Muscle of back (tissue), 11 donors: ENCODE data around the gene MAFB. TPM values are rescaled to one million over a fixed set of nuclear protein-coding genes. Genes with fewer than 3 reads are reported as not detected.

Experiments used
- DNase-seq, 3 donors: peaks; one replicate each; pipeline versions ENCODE4 v3.0.0 to v3.0.0-alpha.2; 2013
- polyA plus RNA-seq, 10 donors: library from polyadenylated mRNA; unstranded; fragments of 120-200 nt; gene quantifications; one replicate each; pipeline ENCODE4 v1.2.1, GENCODE V29; 2013; ENCODE audit not compliant: insufficient read length in 10 of 10

The MAFB gene
- polyA plus RNA-seq, 10 donors, result 7.4 to 18.3 (median 10.3) TPM

DNA sequence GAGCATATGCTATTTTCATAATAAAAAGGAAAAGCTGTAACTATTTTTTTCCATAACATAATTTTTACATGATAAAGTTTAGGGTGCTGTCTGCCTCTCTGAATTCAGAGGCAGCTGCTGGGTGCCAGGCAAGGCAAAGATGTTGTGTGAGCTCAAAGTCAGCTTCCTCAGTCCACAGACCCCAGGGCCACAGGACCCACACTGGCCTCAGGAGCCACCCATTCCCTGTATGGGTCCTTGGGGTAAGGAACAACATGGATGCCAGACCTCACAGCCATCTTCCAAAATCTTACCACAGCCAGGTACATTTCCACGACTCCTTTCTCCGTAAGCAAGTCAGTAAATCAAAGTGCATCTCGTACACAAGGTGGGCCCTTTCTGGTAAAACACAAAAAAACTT lies 16.4 kb upstream of the MAFB start:
- DNase-seq, result no peak

DNA sequence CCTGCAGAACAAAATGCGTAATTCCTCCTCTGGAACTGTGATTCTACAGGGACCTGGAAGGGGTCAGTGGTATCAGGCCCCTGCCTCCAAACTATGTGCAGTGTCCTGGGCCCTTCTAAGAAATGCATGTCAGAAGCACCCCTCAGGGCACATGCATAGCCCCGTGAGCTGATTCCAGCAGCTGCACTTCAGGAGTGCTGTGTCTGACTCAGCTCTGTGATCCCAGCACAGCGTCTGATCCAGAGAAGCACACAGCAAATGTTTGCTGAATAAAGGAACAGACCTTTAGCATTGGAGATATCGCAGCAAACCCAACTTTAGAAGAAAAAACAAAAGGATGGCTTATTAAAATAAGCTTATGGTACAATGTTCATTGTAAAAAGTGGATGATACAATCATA lies 15.8 kb upstream of the MAFB start:
- no peak for DNase-seq

DNA sequence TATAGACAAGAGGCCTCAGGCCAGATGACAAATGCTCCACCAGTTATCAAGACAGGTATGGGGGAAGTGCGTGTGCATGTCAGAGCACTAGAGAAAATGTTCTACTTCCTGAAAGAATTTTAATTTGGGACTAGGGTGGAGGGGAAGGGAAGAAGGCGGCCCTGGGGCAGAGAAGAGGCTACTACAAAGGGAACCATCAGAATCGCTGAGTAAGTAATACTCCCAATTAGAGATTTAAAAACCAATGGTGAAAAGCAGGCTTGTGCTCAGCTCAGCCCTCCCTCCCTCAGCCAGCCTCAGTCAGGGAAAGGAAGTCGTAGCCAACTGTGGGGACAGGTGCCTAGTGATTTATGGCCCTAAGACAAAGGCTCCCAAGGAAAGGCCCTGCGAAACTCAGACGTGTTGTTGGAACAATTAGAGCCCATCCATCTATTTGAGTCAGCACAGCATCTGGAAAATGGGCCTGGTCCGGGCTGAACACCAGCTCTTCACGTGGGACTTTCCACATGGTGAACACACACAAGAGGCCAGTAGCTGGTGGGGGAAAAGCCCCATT lies 15.0 kb upstream of the MAFB start:
- DNase-seq, result no peak

DNA sequence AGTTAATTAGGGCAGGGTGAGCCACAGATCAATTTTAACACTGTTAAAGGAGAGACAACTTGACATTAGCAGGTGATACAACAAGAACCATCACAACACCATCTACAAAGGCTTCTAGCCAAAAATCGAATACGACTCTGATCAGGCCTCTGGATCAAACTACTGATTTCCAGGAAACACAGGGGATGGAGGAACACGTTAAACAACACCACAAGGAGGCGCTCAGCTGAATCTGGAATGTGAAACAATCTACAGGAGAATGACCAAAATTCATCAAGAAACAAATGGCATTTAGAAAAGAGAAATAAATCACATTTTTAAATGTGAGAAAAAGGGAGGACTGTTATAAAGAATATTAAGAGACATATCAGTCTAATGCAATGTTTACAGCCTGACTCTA lies 13.5 kb upstream of the MAFB start:
- no peak for DNase-seq

DNA sequence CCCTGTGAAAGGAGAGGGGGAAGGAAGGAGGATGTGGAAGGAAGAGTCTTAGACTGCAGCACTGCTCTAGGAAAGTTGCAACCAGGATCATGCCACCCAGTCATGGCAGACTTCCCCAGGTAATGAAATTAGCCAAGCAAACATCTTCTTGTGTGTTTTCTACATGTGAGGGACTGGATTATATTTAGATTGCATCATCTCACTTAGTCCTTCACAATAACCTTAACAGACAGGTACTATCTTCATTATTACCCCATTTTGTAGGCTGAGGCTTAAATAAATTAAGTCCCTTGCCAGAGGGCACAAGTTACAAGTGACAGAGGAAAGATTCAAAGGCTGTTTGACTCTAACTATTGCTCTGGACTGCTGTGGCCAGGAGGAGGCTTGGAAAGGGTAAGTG lies 9.7 kb upstream of the MAFB start:
- DNase-seq, result no peak

DNA sequence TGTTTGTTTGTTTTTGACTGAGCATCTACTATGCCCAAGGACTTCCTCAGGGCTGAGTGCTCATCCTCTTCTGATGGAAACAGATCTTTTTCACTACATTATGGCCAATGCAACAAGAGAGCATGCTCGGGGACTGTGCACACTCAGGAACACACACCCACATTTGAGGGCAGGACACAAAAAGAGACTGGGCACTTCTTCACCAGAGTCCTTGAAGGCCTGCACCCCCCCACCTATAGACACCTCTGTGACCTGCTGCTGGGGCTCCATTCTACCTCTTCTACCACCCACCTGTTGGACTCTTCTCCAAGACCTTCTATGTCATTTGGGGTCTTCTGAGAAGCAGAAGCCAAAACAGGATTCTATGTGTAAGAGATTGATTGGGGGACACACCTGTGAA lies 9.2 kb upstream of the MAFB start:
- DNase-seq, result no peak

DNA sequence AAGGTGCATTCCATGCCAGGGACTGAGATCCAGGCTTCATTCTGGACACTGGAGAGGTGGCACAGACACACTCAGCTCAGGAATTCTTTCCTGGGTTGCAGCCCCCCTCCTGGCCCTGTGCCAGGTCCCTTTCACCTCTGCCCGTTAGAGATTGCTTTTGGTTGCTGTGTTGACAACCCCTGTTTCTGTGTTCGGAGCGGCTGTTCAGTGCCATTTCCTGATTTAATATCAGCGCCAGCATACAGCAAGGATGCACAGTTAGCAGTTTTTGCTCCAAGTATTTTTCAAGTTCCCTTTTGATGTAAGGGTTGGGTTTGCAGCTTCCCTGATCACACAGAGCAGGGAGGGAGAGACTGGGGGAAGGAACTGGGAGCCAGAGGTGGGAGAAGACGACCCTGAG lies 8.5 kb upstream of the MAFB start:
- no peak for DNase-seq

DNA sequence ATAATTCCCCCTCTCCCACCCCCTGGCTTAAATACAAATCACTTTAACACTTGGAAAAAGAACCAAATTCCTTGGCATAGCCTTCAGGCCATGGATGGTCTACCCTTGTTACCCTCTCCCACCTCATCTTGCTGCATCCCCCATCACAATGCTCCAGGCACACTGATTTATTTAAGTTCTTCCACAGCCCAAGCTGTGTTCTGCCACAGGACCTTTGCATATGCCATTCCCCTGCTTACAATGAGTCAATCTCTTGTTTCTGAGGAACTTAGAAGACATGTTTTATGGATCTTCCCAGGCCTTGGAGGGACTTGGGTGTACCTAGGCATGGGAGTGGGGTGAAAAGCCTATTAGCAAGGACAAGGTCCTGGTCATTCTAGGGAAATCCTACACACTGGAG lies 6.2 kb upstream of the MAFB start:
- no peak for DNase-seq

DNA sequence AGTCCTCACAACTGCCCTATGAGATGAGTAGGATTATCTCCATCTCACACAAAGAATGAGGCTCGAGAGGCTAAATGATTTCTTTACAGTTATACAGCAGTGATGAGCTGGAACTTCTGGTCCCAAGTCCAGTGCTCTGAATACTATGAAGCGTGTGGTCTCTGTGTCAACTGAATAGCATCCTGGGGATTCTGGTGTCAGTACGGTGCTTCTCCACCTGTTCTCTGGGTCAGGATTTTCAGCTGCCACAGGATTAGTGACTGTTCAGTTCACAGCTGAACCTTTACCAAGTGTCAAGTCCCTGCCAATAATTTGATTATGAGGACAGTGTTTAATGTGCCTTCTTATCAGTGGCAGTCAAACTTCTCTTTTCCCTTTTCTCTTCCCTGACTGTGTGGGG lies 5.2 kb upstream of the MAFB start:
- DNase-seq, result no peak

DNA sequence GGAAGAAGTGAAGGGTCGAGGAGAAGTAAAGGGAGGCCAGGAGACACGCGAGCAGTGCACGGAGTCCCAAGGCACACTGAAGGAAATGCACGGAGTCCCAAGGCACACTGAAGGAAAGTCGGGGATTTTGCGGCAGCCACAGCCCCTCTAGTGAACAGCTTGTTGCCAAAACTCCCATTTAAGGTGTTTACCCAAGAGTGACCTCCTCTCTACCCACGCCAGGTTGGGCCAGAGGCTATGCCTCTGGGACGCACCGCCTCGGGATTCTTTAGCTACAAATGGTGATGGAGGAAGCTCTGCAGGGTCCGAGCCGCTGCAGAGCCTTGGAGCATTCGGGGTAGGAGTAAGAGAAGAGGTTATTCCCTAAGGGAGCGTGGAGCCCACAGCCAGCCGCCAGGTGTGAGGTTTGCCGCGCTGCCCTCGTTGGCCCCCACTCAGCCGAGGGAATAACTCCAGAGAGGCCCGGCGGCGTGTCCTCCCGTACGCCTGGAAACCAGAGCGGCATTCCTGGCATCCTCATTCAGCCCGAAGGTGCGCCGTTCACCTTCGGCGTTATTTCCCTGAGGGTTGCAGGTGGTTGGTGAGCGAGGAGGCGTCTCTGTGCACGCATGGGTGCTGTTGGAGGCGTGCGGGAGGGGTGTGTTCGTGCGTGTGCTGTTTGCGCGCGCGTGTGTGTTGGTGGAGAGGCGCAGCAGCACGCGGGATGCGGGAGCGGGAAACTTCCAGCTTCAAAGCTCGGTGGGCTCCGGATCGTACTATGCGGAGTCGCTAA lies 3.4 kb upstream of the MAFB start:
- peak in 1 of 3 donors; percentile 25 for DNase-seq

DNA sequence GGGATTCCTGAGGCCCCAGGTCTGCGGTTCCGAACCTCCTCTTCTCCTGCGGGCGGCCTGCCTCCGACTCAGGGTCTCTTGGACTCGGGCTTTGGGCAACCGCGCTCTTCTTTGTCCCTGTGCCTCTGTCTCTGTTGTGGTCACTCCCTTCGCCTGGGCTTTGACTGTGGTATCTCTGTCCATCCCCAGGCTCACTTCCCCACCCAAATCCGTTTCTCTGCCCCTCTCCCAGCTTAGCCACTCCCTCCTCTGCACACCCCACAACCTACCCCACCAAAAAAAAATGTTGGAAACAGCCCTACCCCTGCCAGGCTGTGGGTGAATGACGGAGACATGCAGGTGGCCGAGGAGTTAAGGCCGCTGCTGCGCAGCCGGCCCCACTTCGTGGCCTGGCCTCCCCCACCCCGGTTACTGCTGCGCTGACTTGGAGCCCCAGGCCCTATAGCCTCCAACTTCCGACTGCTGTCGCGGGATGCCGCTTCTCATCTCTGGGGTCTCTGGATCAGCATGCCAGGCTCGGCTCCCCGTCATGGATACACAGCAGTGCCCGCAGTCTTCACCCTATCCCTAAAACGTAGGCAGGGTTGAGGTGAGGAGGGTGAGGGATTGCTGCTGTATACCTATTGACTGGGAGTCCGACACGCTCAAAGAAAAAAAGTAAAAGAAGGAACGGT lies 2.7 kb upstream of the MAFB start:
- no peak for DNase-seq

DNA sequence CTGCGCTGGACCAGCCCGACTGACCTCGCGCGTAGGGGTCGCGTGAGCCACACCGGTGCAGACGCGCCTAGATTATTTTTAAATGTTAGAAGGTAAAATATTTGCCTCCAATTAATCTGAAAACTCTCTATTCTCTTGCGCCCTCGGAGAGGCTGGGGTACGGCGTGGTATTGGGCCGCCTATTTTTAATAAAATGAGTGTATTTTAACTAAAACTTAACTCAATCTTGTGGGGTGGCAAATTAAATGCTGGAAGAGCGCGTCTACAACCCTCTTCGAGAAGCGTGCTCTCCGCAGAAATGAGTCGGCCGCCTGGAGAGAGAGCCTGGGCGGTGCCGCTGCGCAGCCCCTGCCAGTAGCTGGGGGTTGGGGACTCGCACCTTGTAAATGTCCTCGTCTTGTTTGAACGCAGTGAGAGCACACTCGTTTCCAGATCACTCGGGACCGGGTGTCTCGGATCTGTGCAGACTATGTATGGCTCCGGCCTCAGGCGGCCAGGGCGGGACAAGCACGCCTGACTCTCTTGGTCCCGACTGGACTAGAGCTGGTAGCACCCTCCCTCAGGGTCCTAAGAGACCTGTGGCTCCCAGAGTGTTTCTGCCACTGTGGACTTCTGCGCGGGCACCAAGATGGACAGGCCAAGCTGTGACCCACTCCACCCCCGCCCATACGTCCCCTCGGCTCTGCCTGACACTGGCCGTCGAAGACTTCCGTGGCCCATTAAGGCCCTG lies 2.0 kb upstream of the MAFB start:
- peak in 1 of 3 donors; percentile 37 for DNase-seq

DNA sequence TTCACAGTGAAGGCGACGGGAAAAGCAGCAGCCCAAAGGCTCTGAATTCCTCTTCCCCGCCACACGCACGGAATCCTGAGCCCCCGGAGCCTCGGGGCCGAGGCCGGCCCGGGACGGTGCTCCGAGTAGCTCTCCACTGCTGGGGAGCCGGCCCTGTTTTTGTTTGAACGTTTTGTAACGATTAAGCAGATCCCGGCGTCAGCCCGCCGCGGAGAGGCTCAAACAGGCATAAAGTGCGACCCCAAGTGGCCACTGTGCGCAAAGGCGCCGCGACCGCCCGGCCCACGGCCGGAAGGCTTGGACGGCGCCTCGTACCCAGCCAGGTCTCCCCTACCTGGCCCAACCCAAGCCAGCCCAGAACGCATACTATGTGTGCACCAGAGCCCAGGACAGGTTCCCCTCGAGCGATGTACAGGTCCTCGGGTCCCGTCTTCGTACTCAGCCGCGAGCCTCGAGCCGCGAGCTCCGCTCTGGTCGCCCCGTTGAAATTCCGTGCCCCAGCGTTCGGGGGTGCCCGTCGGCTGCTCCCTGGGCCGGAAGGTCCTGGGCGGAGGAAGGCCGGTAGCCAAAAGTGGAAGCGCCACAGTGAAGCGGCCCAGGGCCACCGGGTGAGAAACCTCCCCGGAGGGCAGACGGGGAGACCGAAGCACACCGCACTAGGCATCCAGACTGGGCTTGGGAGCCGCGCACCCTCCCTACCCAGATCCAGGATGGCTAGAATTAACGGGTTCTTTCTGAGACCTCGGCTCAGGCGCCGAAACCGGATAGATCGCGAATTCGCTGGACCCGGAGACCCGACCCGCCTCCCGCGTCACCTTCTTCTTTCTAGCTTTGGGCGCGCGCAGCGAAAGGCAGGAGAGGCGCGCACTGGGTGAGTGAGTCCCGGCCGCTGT lies 1.2 kb upstream of the MAFB start:
- peak; percentile 91 to 96 (median 93) for DNase-seq

DNA sequence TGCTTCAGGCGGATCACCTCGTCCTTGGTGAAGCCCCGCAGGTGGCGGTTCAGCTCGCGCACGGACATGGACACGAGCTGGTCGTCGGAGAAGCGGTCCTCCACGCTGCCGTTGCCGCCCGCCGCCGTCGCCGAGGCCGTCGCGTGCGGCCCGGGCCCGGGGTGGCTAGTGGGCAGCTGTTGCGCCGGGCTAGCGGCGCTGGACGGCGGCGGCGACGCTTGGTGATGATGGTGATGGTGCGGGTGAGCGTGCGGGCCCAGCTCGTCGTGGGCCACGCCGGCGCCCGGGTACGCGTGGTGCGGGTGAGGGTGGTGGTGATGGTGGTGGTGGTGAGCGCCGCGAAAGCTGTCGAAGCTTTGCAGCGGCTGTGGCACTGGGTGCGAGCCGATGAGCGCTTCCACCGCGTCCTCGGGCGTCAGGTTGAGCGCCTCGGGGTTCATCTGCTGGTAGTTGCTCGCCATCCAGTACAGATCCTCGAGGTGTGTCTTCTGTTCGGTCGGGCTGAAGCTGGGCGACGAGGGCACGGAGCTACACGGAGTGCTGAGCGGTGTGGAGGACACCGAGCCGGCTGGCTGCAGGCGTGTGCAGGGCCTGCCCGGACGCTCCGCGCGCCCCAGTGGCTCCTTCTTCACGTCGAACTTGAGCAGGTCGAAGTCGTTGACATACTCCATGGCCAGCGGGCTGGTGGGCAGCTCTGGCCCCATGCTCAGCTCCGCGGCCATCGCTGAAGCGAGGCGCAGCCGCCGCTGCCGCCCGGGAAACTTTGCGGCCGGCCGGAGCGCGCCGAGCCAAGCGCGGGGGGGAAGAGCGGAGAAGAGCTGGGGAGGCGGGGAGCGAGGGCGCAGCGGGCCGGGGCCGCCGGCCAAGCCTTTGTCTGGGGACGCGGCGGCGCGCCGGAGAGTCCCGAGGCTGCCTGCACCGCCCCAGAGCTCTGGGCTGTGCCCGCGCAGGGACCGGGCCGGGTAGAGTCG lies 622 bp downstream of the MAFB start:
- DNase-seq, result no peak

DNA sequence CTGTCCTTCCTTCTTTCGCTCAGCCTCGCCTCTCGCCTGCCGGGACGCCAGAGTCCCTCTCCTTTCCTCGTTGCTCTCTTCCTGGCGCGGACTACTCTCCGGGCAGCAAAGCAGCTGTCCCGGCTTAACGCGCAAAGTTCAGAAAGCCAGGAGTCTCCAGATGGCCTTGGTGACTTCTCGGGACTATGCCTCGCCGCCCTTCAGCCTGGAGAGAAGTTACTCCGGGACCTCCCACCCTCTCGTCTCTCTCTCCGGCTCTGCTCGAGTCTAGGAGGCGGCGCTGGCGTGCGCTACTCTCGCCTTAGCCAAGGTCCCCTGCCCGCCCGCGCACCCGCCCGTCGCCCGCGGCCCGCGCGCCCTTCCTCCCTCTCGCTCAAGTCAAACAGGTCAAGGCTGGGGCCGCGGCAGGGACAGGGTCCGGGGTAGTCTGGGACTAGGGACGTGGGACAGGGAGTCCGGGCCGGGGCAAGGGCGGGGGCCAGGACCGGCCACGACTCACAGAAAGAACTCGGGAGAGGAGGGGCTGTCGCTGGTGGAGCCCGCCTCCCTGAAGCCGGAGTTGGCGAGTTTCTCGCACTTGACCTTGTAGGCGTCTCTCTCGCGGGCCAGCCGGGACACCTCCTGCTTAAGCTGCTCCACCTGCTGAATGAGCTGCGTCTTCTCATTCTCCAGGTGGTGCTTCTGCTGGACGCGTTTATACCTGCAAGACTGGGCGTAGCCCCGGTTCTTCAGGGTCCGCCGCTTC lies 1.5 kb downstream of the MAFB start:
- peak; percentile 47 to 79 (median 51) for DNase-seq

DNA sequence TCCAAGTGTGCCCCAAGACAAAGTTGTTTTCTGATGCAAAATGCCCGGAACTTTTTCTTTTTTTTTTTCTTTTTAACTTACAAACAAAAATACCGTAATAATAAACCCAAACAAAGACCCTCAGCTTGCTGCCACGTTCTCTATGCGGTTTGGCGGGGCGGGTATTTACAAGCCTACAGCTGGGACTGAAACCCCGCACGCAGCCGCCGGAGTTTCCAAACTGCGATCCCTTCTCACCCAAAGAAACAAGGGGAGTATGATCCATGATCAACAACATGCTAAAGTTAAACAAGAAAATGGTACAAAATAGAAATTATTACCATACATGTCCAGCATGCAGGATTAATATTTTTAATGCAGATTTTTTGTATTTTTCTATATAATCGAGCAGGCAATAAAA lies 2.1 kb downstream of the MAFB start:
- no peak for DNase-seq

DNA sequence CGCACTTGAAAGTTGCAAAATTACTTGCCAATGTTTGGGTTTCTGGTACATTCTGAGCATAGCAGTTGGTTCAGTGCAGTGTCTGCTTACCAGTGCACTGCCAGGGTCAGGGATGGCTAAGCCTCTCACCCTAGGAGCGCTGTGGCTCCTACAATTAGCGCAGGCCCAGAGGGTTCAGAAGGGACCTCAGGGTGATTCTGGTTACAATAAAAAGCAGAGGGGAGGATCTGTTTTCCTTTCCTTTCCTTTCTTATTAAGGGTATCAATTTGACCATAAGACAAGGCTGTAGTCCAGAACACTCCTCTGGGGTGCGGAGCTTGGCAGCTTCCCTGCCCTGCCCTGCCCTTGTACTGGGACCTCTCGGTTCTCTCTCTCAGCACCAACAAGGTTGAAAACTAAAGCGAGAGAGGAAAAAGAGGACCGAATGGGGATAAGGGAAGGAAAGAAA lies 2.6 kb downstream of the MAFB start:
- peak in 1 of 3 donors; percentile 22 for DNase-seq

DNA sequence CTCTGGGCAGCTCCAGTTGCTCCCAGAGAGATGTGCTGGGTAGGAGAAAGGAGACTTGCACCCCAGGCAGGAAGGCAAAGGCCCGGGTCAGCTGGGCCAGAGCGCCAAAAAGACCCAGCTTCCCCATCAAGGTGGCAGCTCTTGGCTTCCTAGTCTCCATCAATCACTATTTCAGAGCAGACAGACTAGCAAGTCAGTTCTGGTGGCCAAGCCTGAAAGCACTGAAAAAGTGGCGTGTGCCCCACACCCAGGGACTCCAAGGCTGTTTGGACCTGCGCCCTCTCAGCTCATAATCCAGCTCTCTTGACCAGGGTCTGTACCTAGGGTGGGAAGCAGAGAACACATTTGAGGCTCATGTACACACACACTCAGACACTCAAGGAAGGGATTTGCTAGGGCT lies 3.7 kb downstream of the MAFB start:
- no peak for DNase-seq

DNA sequence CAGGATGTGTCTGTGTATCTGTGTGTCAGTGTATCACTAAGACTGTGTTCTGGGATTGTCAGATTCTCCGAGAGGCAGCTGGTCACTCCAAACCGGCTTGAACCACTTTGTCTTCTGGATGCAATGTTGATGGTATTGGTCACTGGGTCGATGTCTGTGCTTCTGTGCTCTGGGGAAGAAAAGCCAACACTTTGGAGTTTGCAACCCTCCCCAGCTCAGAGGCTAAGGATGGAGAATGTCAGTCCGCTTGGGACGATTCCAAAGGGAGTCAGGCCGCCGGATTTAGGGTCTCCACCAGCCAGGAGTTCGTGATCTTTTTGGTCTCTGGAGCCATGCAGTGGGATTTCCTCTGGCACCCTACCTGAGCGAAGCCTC lies 5.2 kb downstream of the MAFB start:
- DNase-seq, result no peak
